ENCODE results near the gene ELK3. TPM values are rescaled to one million over a fixed set of nuclear protein-coding genes. Genes with fewer than 3 reads are reported as not detected.

The ELK3 gene
- polyA plus RNA-seq, 1 of the 3 experiments (the other 2 are of a cell fraction), result 33.8 TPM

- Histone ChIP-seq H3K27me3 (ENCODE audit: insufficient read depth) (no peaks in the 10 kb centered on the region), H4K20me1 (ENCODE audit: insufficient read depth) (no peaks in the 10 kb centered on the region), H3K4me1 (ENCODE audit: control insufficient read depth in 1 of 2, insufficient read depth in 2 of 2, low read depth in 1 of 2, low read length in 1 of 2) (no peaks in the 10 kb centered on the region), H3K4me2 (no peak overlapping the region), H3K79me2 (ENCODE audit: insufficient read depth) (no peaks in the 10 kb centered on the region), H2AFZ (ENCODE audit: low read depth) (no peak overlapping the region), H3F3A (replicated peaks; ENCODE audit: insufficient read depth) (no peaks in the 10 kb centered on the region), H3K36me3 (replicated peaks in 1 of 2; ENCODE audit: control insufficient read depth in 1 of 2, insufficient read depth in 2 of 2, low read length in 1 of 2) (no peaks in the 10 kb centered on the region), H3K27ac (ENCODE audit: low read depth in 2 of 2, low read length in 1 of 2) (no peak overlapping the region), H3K9me3 (no peaks in the 10 kb centered on the region), H3K9me2 (no peaks in the 10 kb centered on the region), H3K9ac (no peak overlapping the region), H3K4me3 (ENCODE audit: low read depth in 2 of 2, low read length in 1 of 2) (no peak overlapping the region)
- WGBS (ENCODE audit: low lambda C conversion rate), result 97% methylated on average over 2 of the region's 2 CpGs
- TF ChIP-seq USF1 (IDR thresholded peaks at IDR 0.05; ENCODE audit: borderline replicate concordance, low read depth) (no peak), YY1 (IDR thresholded peaks at IDR 0.05; ENCODE audit: low read depth) (no peak), TAF1 (IDR thresholded peaks at IDR 0.05; ENCODE audit: borderline replicate concordance, low read depth, low read length) (no peak), SMC3 (IDR thresholded peaks at IDR 0.05; ENCODE audit: low read depth, low read length) (no peak), FOXM1 (IDR thresholded peaks at IDR 0.05; ENCODE audit: low read depth) (no peak), FOXJ3 (CRISPR knock-in tag; IDR thresholded peaks at IDR 0.05) (no peak), SIN3A (IDR thresholded peaks at IDR 0.05; ENCODE audit: borderline replicate concordance, low read depth, low read length) (no peak), MEF2A (IDR thresholded peaks at IDR 0.05; ENCODE audit: borderline replicate concordance, low read depth) (no peak), ELF1 (IDR thresholded peaks at IDR 0.05) (no peak), POLR2AphosphoS5 (IDR thresholded peaks at IDR 0.05; ENCODE audit: low read depth, low read length) (no peak), PBX3 (IDR thresholded peaks at IDR 0.05) (no peak), USF2 (IDR thresholded peaks at IDR 0.05; ENCODE audit: borderline replicate concordance, low read depth, low read length) (no peak), IRF3 (IDR thresholded peaks at IDR 0.05; ENCODE audit: low read depth, low read length) (no peak), RFX5 (IDR thresholded peaks at IDR 0.05; ENCODE audit: low read length) (no peak)
- DNase-seq, result no peak
- CTCF ChIA-PET, result interaction anchor here (1.9 kb wide), 1 partner anchor 27 kb away, joined by 7 read pairs; no protein-coding TSS in a partner anchor
- POLR2A ChIA-PET, result no interaction called here
Measured at GRCh38 chr12:96187956-96188355, 6.2 kb upstream of the ELK3 start.

GRCh38 chr12:96189781-96190180 lies 4.4 kb upstream of the ELK3 start:
- no peaks in the 10 kb centered on the region for H3K9me3 ChIP-seq
- POLR2A ChIA-PET, result no interaction called here
- H3K9me2 ChIP-seq, result no peaks in the 10 kb centered on the region
- H3K79me2 ChIP-seq (ENCODE audit: insufficient read depth), result peaks cover 7% of the 10 kb centered on the region; the same call in 1 of the 2 replicates
- no peaks in the 10 kb centered on the region for H4K20me1 ChIP-seq (ENCODE audit: insufficient read depth)
- H3K4me3 ChIP-seq (ENCODE audit: low read depth in 2 of 2, low read length in 1 of 2), result no peak overlapping the region
- H3K27ac ChIP-seq (ENCODE audit: low read depth in 2 of 2, low read length in 1 of 2), result no peak overlapping the region
- H3K36me3 ChIP-seq (replicated peaks in 1 of 2; ENCODE audit: control insufficient read depth in 1 of 2, insufficient read depth in 2 of 2, low read length in 1 of 2), result no peaks in the 10 kb centered on the region
- H3K27me3 ChIP-seq (ENCODE audit: insufficient read depth), result no peaks in the 10 kb centered on the region
- WGBS (ENCODE audit: low lambda C conversion rate), result 71% methylated on average over 5 of the region's 5 CpGs
- H3K9ac ChIP-seq, result no peak overlapping the region
- H3K4me2 ChIP-seq, result no peak overlapping the region
- H3F3A ChIP-seq (replicated peaks; ENCODE audit: insufficient read depth), result peaks cover 4% of the 10 kb centered on the region
- no peak overlapping the region for H2AFZ ChIP-seq (ENCODE audit: low read depth)
- CTCF ChIA-PET, result interaction anchor here (0.7 kb wide), 1 partner anchor 26 kb away, joined by 3 read pairs; no protein-coding TSS in a partner anchor
- DNase-seq, result no peak
- H3K4me1 ChIP-seq (ENCODE audit: control insufficient read depth in 1 of 2, insufficient read depth in 2 of 2, low read depth in 1 of 2, low read length in 1 of 2), result no peaks in the 10 kb centered on the region
- TF ChIP-seq RXRA (IDR thresholded peaks at IDR 0.05; ENCODE audit: borderline replicate concordance, low read depth) (no peak), YY1 (IDR thresholded peaks at IDR 0.05; ENCODE audit: low read depth) (no peak), MXI1 (IDR thresholded peaks at IDR 0.05; ENCODE audit: low read depth, low read length) (no peak), FOXJ3 (CRISPR knock-in tag; IDR thresholded peaks at IDR 0.05) (no peak), POLR2AphosphoS5 (IDR thresholded peaks at IDR 0.05; ENCODE audit: low read depth, low read length) (no peak), PBX3 (IDR thresholded peaks at IDR 0.05) (no peak), CTCF (IDR thresholded peaks at IDR 0.05) (no peak), CHD2 (IDR thresholded peaks at IDR 0.05; ENCODE audit: low read length, partially characterized antibody) (no peak), RFX5 (IDR thresholded peaks at IDR 0.05; ENCODE audit: low read length) (no peak)

Measured in SK-N-SH (cell line).